Endothelial cell of umbilical vein (primary cell): ENCODE measurements around the gene DNAJC7. TPM values are rescaled to one million over a fixed set of nuclear protein-coding genes. Genes with fewer than 3 reads are reported as not detected.

ENCODE experiments used
- BruUV-seq: library from RNA; stranded (reverse); fragments of 400-500 nt; replicated peaks from 2 replicates; lab custom pipeline; 2021; lab: Mats Ljungman, UMichigan
- CTCF ChIA-PET: fragments of 300-600, 350-600 bp; sonication (Branson Sonifier 250); formaldehyde crosslinking; loops from one replicate; lab custom pipeline; 2021; ENCODE audit warnings: antibody characterized with exemption, inconsistent platforms; lab: Charles Lee
- POLR2A ChIA-PET: fragments of 300-600, 350-600 bp; sonication (Branson Sonifier 250); formaldehyde crosslinking; loops from one replicate; lab custom pipeline; 2021; ENCODE audit warnings: antibody characterized with exemption, inconsistent platforms; lab: Charles Lee
- DNase-seq: peaks from one replicate; pipeline ENCODE4 v3.0.0-alpha.2; 2011; ENCODE audit warnings: low read depth, low spot score
- FAIRE-seq: peaks from 2 replicates; lab custom pipeline; 2011; peaks lifted over from hg19 to GRCh38; lab: Jason Lieb, UNC
- H2AFZ ChIP-seq: 2 replicates; pipeline ENCODE4 v1.6.0; 2012; ENCODE audit warnings: low read depth, low read length, control low read depth, inconsistent platforms
- H3K27ac ChIP-seq: 2 replicates; pipeline ENCODE4 v1.5.1; 2011; ENCODE audit warnings: low read depth, mild to moderate bottlenecking, control low read depth, low read length, moderate library complexity; ENCODE audit not compliant: insufficient read depth
- H3K27me3 ChIP-seq, 2 experiments: 2 replicates each; pipeline versions ENCODE4 v1.6.0 to v1.6.1; 2011; ENCODE audit warnings: low read length in 2 of 2, mixed read lengths in 1 of 2; ENCODE audit not compliant: control insufficient read depth in 2 of 2, insufficient read depth in 2 of 2
- H3K36me3 ChIP-seq, 2 experiments: 2 replicates in 1 of 2; 3 replicates in 1 of 2; pipeline ENCODE4 v1.5.1; 2011; ENCODE audit warnings: low read length in 2 of 2, mild to moderate bottlenecking in 1 of 2, moderate library complexity in 1 of 2; ENCODE audit not compliant: control insufficient read depth in 2 of 2, insufficient read depth in 2 of 2; ENCODE audit errors: extremely low read depth in 1 of 2
- H3K4me1 ChIP-seq: 3 replicates; pipeline ENCODE4 v1.5.1; 2011; ENCODE audit warnings: mild to moderate bottlenecking, low read length; ENCODE audit not compliant: control insufficient read depth, insufficient read depth; ENCODE audit errors: extremely low read depth
- H3K4me2 ChIP-seq: 2 replicates; pipeline ENCODE4 v1.6.1; 2011; ENCODE audit warnings: low read length, control low read depth, mixed read lengths; ENCODE audit not compliant: insufficient read depth
- H3K4me3 ChIP-seq, 3 experiments: fragments of 200-600 bp in 1 of 3; sonication (generic), shearing (Covaris generic) in 1 of 3; replicated peaks in 1 of 3; 2 replicates each; pipeline ENCODE4 v1.5.1; 2011 to 2016; ENCODE audit warnings: control low read depth in 3 of 3, low read length in 3 of 3, mild to moderate bottlenecking in 2 of 3, inconsistent platforms in 1 of 3, low read depth in 1 of 3, moderate library complexity in 1 of 3; ENCODE audit not compliant: insufficient read depth in 1 of 3
- H3K79me2 ChIP-seq: 2 replicates; pipeline ENCODE4 v1.6.0; 2012; ENCODE audit warnings: low read length, inconsistent platforms; ENCODE audit not compliant: control insufficient read depth, insufficient read depth
- H3K9ac ChIP-seq: replicated peaks from 2 replicates; pipeline ENCODE3; 2011; ENCODE audit warnings: low read length, control low read depth; ENCODE audit not compliant: insufficient read depth; ENCODE audit errors: extremely low read depth
- H3K9me1 ChIP-seq: replicated peaks from 3 replicates; pipeline ENCODE4 v1.6.0; 2011; ENCODE audit warnings: mild to moderate bottlenecking, low read length; ENCODE audit not compliant: control insufficient read depth, insufficient read depth; ENCODE audit errors: extremely low read depth
- H3K9me3 ChIP-seq: replicated peaks from 2 replicates; pipeline ENCODE4 v1.5.1; 2012; ENCODE audit warnings: low read length, inconsistent platforms; ENCODE audit not compliant: control insufficient read depth, insufficient read depth
- H4K20me1 ChIP-seq: replicated peaks from 2 replicates; pipeline ENCODE3; 2011; ENCODE audit warnings: mild to moderate bottlenecking, low read length; ENCODE audit not compliant: control insufficient read depth, insufficient read depth; ENCODE audit errors: extremely low read depth
- EZH2 ChIP-seq: IDR thresholded peaks from 2 replicates; pipeline ENCODE4 v1.6.1; 2012; ENCODE audit warnings: borderline replicate concordance, low read depth, mild to moderate bottlenecking, moderate library complexity, low read length, inconsistent platforms; ENCODE audit not compliant: severe bottlenecking
- FOS ChIP-seq: IDR thresholded peaks from 2 replicates; pipeline ENCODE4 v1.6.1; 2011; ENCODE audit warnings: mild to moderate bottlenecking, low read length, moderate library complexity, borderline replicate concordance; ENCODE audit not compliant: insufficient read depth
- GATA2 ChIP-seq: IDR thresholded peaks from 2 replicates; pipeline ENCODE4 v1.7.0; 2011; ENCODE audit warnings: low read depth, mild to moderate bottlenecking, moderate library complexity, mixed read lengths, low read length; ENCODE audit not compliant: insufficient read length, insufficient read depth
- JUN ChIP-seq: IDR thresholded peaks from 2 replicates; pipeline ENCODE4 v1.6.1; 2011; ENCODE audit warnings: borderline replicate concordance, low read depth; ENCODE audit not compliant: insufficient read length, insufficient read depth
- MYC ChIP-seq: IDR thresholded peaks from one replicate; pipeline ENCODE4 v1.6.1; 2011; ENCODE audit warnings: mild to moderate bottlenecking, low read depth, low read length
- POLR2A ChIP-seq: IDR thresholded peaks from 2 replicates; pipeline ENCODE4 v1.6.1; 2012; ENCODE audit warnings: low read depth, mild to moderate bottlenecking, control low read depth, low read length
- POLR2AphosphoS5 ChIP-seq: IDR thresholded peaks from 2 replicates; pipeline ENCODE4 v1.6.1; 2012; ENCODE audit warnings: low read depth, mild to moderate bottlenecking, control low read depth, low read length, moderate library complexity; ENCODE audit not compliant: insufficient read depth
- dilution Hi-C: fragments of 300-500 bp; cut with MboI; formaldehyde crosslinking; loops from one replicate; pipeline ENCODE4 v1.15.0; 2019; ENCODE audit warnings: low sequenced_read_pairs; ENCODE audit not compliant: extremely low pct_ligation_motif_present
- intact Hi-C: fragments of 100-400 bp; cut with micrococcal nuclease; formaldehyde crosslinking; loops from one replicate; pipeline ENCODE4 v1.10.0; 2022
- polyA plus RNA-seq, 4 experiments: library from polyadenylated mRNA; depleted of rRNA in 3 of 4; stranded (reverse) in 3 of 4; unstranded in 1 of 4; fragments of >200 nt; gene quantifications; 2 replicates each; pipeline versions ENCODE4 v1.2.1 to v1.2.3, GENCODE V29; 2011 to 2012; ENCODE audit warnings: missing spikeins in 1 of 4
- total RNA-seq: library from RNA; stranded (reverse); gene quantifications from 2 replicates; pipeline ENCODE4 v1.2.3, GENCODE V29; 2021
- TF ChIP-seq, protein P1 (sequence below), 2 donors: IDR thresholded peaks; 1 replicate in 1 of 2; 2 replicates in 1 of 2; pipeline ENCODE4 v1.5.1; 2011; ENCODE audit warnings: low read length in 2 of 2, mild to moderate bottlenecking in 2 of 2, moderate library complexity in 2 of 2, control low read depth in 1 of 2, inconsistent platforms in 1 of 2, low read depth in 1 of 2; ENCODE audit not compliant: insufficient read depth in 1 of 2; ENCODE audit errors: extremely low read depth in 1 of 2
- TF ChIP-seq, protein P2 (sequence below): IDR thresholded peaks from 2 replicates; pipeline ENCODE4 v1.6.1; 2011; ENCODE audit not compliant: insufficient read depth, insufficient read length

Gene DNAJC7
- total and polyA plus RNA-seq, 2 donors (not counting 3 experiments of a cell fraction or from before 2014, with no cell fraction given): 19.8 to 111 TPM

DNA sequence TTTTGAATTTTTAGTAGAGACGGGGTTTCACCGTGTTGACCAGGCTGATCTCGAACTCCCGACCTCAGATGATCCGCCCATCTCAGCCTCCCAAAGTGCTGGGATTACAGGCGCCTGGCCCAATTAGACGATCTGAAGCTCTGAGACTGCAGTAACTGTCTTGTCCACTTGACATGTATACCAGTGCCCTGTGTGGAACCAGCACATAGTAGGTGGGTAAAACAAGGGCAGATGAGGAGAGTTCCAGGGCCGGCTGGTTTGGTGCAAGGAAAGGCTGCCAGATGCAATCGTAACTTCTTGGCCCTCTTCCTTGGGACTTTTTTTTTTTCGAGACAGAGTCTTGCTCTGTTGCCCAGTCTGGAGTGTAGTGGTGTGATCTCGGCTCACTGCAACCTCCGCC lies 30.1 kb upstream of the DNAJC7 start:
- intact Hi-C loops: no loop called here
- no TSS peak for BruUV-seq
- H3K27ac ChIP-seq: no peak overlapping the region
- ChIA-PET CTCF (interaction anchor here (2.0 kb wide), 1 partner anchor 22 kb away, joined by 6 read pairs; no protein-coding TSS in a partner anchor), POLR2A (no interaction called here)
- no peak overlapping the region for H3K4me2 ChIP-seq
- H3K9me3 ChIP-seq: no peaks in the 10 kb centered on the region
- FAIRE-seq: no peak
- TF ChIP-seq GATA2: no peak
- no peak for TF ChIP-seq POLR2A
- TF ChIP-seq MYC: no peak
- TF ChIP-seq FOS: no peak
- TF ChIP-seq, protein P1, sequence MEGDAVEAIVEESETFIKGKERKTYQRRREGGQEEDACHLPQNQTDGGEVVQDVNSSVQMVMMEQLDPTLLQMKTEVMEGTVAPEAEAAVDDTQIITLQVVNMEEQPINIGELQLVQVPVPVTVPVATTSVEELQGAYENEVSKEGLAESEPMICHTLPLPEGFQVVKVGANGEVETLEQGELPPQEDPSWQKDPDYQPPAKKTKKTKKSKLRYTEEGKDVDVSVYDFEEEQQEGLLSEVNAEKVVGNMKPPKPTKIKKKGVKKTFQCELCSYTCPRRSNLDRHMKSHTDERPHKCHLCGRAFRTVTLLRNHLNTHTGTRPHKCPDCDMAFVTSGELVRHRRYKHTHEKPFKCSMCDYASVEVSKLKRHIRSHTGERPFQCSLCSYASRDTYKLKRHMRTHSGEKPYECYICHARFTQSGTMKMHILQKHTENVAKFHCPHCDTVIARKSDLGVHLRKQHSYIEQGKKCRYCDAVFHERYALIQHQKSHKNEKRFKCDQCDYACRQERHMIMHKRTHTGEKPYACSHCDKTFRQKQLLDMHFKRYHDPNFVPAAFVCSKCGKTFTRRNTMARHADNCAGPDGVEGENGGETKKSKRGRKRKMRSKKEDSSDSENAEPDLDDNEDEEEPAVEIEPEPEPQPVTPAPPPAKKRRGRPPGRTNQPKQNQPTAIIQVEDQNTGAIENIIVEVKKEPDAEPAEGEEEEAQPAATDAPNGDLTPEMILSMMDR (IDR thresholded peaks at IDR 0.05; ENCODE audit: extremely low read depth in 1 of 2, insufficient read depth in 1 of 2, low read depth in 1 of 2, low read length in 2 of 2): no peak
- no peak for TF ChIP-seq POLR2AphosphoS5
- TF ChIP-seq JUN: no peak
- TF ChIP-seq EZH2: no peak
- TF ChIP-seq, protein P2, sequence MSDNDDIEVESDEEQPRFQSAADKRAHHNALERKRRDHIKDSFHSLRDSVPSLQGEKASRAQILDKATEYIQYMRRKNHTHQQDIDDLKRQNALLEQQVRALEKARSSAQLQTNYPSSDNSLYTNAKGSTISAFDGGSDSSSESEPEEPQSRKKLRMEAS: no peak
- H3K9me1 ChIP-seq: no peaks in the 10 kb centered on the region
- dilution Hi-C loops: no loop called here
- no peaks in the 10 kb centered on the region for H4K20me1 ChIP-seq
- H3K79me2 ChIP-seq: no peaks in the 10 kb centered on the region
- H3K36me3 ChIP-seq: no peaks in the 10 kb centered on the region
- no peak overlapping the region for H2AFZ ChIP-seq
- no peaks in the 10 kb centered on the region for H3K4me1 ChIP-seq
- no peak overlapping the region for H3K4me3 ChIP-seq
- H3K27me3 ChIP-seq: peaks cover 6 to 16% of the 10 kb centered on the region in 2 experiments
- no peak overlapping the region for H3K9ac ChIP-seq
- no peak for DNase-seq
